Aorta (tissue), 5 donors: Measurements from ENCODE around the gene ACVR2A. TPM values are rescaled to one million over a fixed set of nuclear protein-coding genes. Genes with fewer than 3 reads are reported as not detected.

Experiments used
- ATAC-seq: fragments of 200-7000 bp; cut with Tn5 transposase; one replicate; pipeline ENCODE4 v1.9.1; 2022; ENCODE audit warnings: moderate library complexity; ENCODE audit not compliant: low FRiP score
- DNase-seq, 2 donors: peaks; one replicate each; pipeline ENCODE4 v3.0.0-alpha.2; 2020
- H3K27ac ChIP-seq, 2 donors: one replicate each; pipeline ENCODE4 v1.5.1; 2013; ENCODE audit warnings: low read length in 2 of 2, mild to moderate bottlenecking in 2 of 2, moderate library complexity in 2 of 2, control low read depth in 1 of 2, inconsistent platforms in 1 of 2, low read depth in 1 of 2
- H3K27me3 ChIP-seq, 2 donors: one replicate each; pipeline ENCODE4 v1.6.1; 2013; ENCODE audit warnings: control low read depth in 1 of 2, low read length in 1 of 2, mild to moderate bottlenecking in 1 of 2, moderate library complexity in 1 of 2; ENCODE audit not compliant: insufficient read depth in 2 of 2, control insufficient read depth in 1 of 2
- H3K36me3 ChIP-seq, 2 donors: one replicate each; pipeline ENCODE4 v1.6.1; 2013; ENCODE audit warnings: control low read depth in 1 of 2, low read length in 1 of 2, mild to moderate bottlenecking in 1 of 2; ENCODE audit not compliant: insufficient read depth in 2 of 2, control insufficient read depth in 1 of 2
- H3K4me1 ChIP-seq, 2 donors: one replicate each; pipeline ENCODE4 v1.6.1; 2013; ENCODE audit warnings: low read length in 2 of 2, control low read depth in 1 of 2, mild to moderate bottlenecking in 1 of 2, moderate library complexity in 1 of 2; ENCODE audit not compliant: insufficient read depth in 2 of 2, control insufficient read depth in 1 of 2
- H3K4me3 ChIP-seq, 2 donors: one replicate each; pipeline ENCODE4 v1.5.1; 2013; ENCODE audit warnings: low read length in 2 of 2, control low read depth in 1 of 2, mild to moderate bottlenecking in 1 of 2
- H3K9me3 ChIP-seq: one replicate; pipeline ENCODE4 v1.6.1; 2013; ENCODE audit warnings: mild to moderate bottlenecking, low read length; ENCODE audit not compliant: control insufficient read depth
- WGBS, 2 donors: extraction: QIAGEN DNeasy Blood & Tissue Kit; methylation state at CpG; one replicate each; pipeline ENCODE4 v1.1.7; 2013; 5-methylcytosine and 5-hydroxymethylcytosine counted together
- intact Hi-C, 2 donors: fragments of 100-400 bp; cut with DNase I; formaldehyde crosslinking; loops; one replicate each; pipeline versions ENCODE4 v1.14.2 to v1.15.0; 2022
- polyA plus RNA-seq, 2 donors: library from polyadenylated mRNA; stranded (reverse); fragments of 200-250 nt; gene quantifications; one replicate each; pipeline ENCODE4 v1.2.3, GENCODE V29; 2013
- total RNA-seq, 2 donors: library from RNA; stranded (reverse); fragmentation: NEBNext Ultra II Directional; extraction: Animal tissue kit (Norgen Biotek cat#: 25700); gene quantifications; one replicate each; pipeline ENCODE4 v1.2.1, GENCODE V29; 2021
- donor health status: healthy with polysubstance abuse.
- donor health status: Bipolar disorder and iron deficiency.
- donor health status: DM: no; HTN: no; CAD: no.
- donor health status: DM: no; HTN: no; CAD: no.
- donor health status: DM: yes; HTN: yes; CAD: no.

The ACVR2A gene
- total and polyA plus RNA-seq, 4 donors = 1.6 to 26.2 (median 8.4) TPM

DNA sequence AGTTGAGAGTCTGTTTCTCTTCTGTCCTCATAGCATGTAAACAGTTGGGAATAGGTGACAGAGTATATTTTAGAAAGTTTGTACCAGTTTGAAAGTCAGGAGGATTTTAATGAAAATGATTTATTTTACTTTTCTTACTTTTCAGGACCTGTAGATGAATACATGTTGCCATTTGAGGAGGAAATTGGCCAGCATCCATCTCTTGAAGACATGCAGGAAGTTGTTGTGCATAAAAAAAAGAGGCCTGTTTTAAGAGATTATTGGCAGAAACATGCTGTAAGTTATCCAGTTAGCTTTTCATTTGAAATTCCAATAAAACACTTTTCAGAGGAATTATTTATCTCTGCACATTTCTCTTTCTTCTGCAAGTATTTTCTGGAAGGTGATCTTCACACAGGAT lies 81.1 kb downstream of the ACVR2A start:
- intact Hi-C loops = no loop called here
- Histone ChIP-seq H3K27ac (no peak overlapping the region), H3K4me1 (no peaks in the 10 kb centered on the region), H3K9me3 (no peaks in the 10 kb centered on the region), H3K27me3 (no peaks in the 10 kb centered on the region), H3K36me3 (peaks cover 0 to 5% of the 10 kb centered on the region in 2 donors), H3K4me3 (no peak overlapping the region)
- ATAC-seq (no peak), DNase-seq (no peak)

DNA sequence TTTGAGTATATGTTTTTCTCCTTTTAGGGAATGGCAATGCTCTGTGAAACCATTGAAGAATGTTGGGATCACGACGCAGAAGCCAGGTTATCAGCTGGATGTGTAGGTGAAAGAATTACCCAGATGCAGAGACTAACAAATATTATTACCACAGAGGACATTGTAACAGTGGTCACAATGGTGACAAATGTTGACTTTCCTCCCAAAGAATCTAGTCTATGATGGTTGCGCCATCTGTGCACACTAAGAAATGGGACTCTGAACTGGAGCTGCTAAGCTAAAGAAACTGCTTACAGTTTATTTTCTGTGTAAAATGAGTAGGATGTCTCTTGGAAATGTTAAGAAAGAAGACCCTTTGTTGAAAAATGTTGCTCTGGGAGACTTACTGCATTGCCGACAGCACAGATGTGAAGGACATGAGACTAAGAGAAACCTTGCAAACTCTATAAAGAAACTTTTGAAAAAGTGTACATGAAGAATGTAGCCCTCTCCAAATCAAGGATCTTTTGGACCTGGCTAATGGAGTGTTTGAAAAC lies 82.3 kb downstream of the ACVR2A start:
- H3K4me1 ChIP-seq = no peaks in the 10 kb centered on the region
- DNase-seq = no peak
- intact Hi-C loops = no loop called here
- H3K4me3 ChIP-seq = no peak overlapping the region
- no peaks in the 10 kb centered on the region for H3K9me3 ChIP-seq
- peaks cover 0 to 2% of the 10 kb centered on the region in 2 donors for H3K36me3 ChIP-seq
- ATAC-seq = no peak
- no peak overlapping the region for H3K27ac ChIP-seq
- 97 to 98% methylated on average over 4 of the region's 4 CpGs for WGBS, 2 donors
- H3K27me3 ChIP-seq = no peaks in the 10 kb centered on the region

DNA sequence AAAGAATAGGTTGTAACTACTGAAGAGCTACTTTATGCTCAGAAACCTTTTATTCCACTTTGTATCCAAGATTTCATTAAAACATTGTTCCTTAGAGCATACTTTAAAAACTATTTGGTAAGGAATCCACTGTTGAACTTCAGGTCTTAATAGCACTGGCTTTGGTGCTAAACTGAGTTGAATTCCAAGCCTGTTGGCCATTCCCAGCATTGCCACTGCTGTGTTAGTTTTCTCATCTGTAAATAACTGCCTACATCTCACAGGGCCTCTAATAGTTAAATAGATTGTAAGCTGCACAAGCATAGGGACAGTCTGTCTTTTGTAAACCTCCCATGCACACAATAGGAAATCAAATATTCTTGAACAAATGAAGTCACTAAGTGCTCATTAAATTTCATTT lies 89.1 kb downstream of the ACVR2A start:
- no peaks in the 10 kb centered on the region for H3K27me3 ChIP-seq
- intact Hi-C loops = loop anchor here in 1 of 2 donors (10.0 kb wide), 1 partner anchor 571 kb away; no protein-coding TSS in a partner anchor
- DNase-seq (no peak), ATAC-seq (no peak)
- H3K9me3 ChIP-seq = no peaks in the 10 kb centered on the region
- H3K4me1 ChIP-seq = no peaks in the 10 kb centered on the region
- no peak overlapping the region for H3K27ac ChIP-seq
- H3K4me3 ChIP-seq = no peak overlapping the region
- peaks cover 2 to 5% of the 10 kb centered on the region in 2 donors for H3K36me3 ChIP-seq

DNA sequence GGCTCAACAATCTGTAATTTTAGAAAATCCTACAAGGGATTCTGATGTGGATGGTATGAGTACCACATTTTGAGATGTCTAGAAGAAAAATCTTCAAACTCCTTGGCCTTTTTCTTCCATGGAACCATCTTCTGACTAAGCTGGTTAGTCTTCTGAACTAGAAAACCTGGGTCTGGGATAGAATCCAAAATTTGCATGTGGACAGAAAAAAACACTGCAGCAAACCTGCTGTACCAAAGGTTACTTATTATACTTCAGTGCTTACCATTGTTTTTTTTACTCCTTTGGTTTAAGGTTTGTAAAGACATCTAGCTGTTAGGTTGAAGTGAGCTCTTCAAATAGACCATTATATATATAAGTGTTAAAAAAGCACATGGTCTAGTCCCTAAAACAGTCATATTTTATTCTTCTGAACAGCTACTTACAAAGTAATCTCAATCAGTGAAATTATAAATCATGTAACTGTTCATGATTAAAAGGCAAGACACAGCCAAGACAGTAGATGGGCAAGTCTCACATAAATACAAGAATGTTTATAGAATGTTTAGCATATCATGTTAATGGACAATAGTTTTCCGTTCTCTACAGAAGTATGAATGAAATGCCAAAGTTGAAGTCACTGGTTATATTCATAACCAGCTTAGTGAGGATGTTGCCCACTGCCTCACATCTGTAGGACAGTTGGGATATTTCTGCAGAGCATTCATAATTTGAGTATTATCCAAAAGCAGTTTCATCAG lies 90.2 kb downstream of the ACVR2A start:
- no peak overlapping the region for H3K27ac ChIP-seq
- H3K27me3 ChIP-seq = no peaks in the 10 kb centered on the region
- ATAC-seq = no peak
- no peaks in the 10 kb centered on the region for H3K4me1 ChIP-seq
- H3K36me3 ChIP-seq = peaks cover 2 to 5% of the 10 kb centered on the region in 2 donors
- 45 to 49% methylated on average over 1 of the region's 1 CpG for WGBS, 2 donors
- DNase-seq = no peak
- intact Hi-C loops = loop anchor here (5.0 to 10.0 kb wide), 2 partner anchors 570 to 1057 kb away; no protein-coding TSS in a partner anchor
- no peaks in the 10 kb centered on the region for H3K9me3 ChIP-seq
- H3K4me3 ChIP-seq = no peak overlapping the region

DNA sequence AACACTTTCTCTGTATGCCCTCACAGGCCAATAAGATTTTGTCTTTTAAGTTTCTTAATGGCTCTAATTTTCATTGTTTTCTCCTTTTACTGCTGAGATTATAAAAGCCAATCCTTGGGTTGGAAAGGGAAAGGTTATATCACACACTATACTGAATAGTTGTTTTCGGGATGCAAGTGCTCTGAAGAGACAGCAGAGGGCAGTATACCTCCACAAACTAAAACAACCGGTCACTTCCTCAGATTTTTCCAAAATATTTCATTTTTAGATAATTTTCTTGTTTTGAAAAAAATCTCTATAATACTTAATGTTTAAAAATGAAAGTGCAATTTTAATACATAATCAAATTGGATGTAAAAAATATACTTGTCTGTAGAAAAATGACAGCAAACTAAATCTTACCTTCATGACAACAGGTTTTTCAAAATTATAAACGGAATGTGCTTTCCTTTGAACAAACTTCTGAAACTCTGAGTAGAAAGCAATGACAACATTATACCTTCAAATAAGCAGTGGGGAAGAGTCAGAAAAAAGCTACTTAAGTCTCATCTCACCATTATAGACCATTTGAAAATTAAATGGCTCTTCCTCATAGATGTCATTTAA lies 93.0 kb downstream of the ACVR2A start:
- Histone ChIP-seq H3K4me1 (no peaks in the 10 kb centered on the region), H3K4me3 (no peak overlapping the region), H3K27ac (no peak overlapping the region), H3K27me3 (no peaks in the 10 kb centered on the region), H3K9me3 (no peaks in the 10 kb centered on the region), H3K36me3 (peaks cover under 1 to 3% of the 10 kb centered on the region in 2 donors)
- DNase-seq (no peak), ATAC-seq (no peak)
- 33 to 34% methylated on average over 3 of the region's 3 CpGs for WGBS, 2 donors
- intact Hi-C loops = loop anchor here (1.0 to 10.0 kb wide), 3 partner anchors 567 to 1054 kb away; no protein-coding TSS in a partner anchor

DNA sequence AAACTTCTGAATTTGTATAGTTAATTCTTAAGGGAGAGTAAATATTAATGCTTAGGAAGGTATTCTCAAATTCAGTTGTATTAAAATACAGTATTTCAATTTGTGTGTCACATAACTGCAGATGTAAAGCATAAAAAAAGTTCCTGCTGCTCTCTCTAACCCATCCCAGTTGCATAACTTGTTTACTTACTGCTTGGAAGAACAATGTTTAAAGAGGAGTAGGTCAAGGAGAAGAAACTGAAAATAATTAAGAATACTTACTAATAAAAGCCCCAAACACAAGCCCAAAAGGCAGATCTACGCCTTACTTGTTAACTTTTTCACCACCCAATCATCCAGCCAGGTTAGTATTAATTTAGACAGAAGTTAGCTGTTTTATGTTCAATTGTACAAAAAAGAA lies 94.5 kb downstream of the ACVR2A start:
- Histone ChIP-seq H3K27me3 (no peaks in the 10 kb centered on the region), H3K27ac (no peak overlapping the region), H3K4me1 (no peaks in the 10 kb centered on the region), H3K9me3 (no peaks in the 10 kb centered on the region), H3K36me3 (peaks cover 0 to 3% of the 10 kb centered on the region in 2 donors), H3K4me3 (no peak overlapping the region)
- 94 to 95% methylated on average over 1 of the region's 1 CpG for WGBS, 2 donors
- DNase-seq (no peak), ATAC-seq (no peak)
- intact Hi-C loops = loop anchor here (5.0 to 10.0 kb wide), 2 partner anchors 565 to 1053 kb away; no protein-coding TSS in a partner anchor

DNA sequence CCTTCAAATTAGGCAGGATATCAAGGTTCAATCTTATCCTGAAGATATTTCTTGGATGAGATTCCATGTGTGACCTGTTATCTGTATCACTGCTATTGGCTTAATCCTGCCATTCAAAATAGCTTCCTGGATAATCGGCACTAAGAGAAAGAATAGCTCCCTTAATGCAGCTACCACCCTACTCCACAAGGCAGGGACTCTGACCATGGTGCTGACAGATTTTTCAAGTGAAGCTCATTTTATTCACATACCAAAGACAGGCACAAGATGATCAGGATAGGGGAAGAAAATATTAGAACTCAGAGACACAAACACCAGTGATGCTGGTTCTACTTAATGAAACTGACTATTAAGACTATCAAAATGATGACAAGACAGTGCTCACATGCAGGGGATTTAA lies 100.8 kb downstream of the ACVR2A start:
- intact Hi-C loops = no loop called here
- no peak overlapping the region for H3K27ac ChIP-seq
- DNase-seq (no peak), ATAC-seq (no peak)
- 19 to 23% methylated on average over 1 of the region's 1 CpG for WGBS, 2 donors
- no peak overlapping the region for H3K4me3 ChIP-seq
- no peaks in the 10 kb centered on the region for H3K9me3 ChIP-seq
- H3K4me1 ChIP-seq = no peaks in the 10 kb centered on the region
- no peaks in the 10 kb centered on the region for H3K27me3 ChIP-seq
- H3K36me3 ChIP-seq = no peaks in the 10 kb centered on the region

DNA sequence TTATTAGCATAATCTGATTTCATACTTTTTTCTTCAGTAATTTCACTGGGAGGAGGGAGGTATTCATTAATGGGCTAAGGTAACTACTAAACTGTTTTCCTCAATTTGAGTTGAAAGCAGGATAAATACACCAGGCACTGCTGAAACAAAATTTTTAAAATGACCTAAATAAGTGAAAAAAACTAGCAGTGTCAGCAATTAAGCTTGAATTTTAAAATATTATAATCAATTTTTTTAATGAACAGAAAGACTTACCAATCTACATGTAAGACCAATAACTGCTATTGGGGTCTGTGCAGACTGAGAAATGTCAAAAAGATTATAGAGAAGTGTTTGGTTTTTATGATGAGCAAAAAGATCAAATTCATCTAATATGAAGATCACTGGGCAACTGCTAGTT lies 107.3 kb downstream of the ACVR2A start:
- H3K9me3 ChIP-seq = no peaks in the 10 kb centered on the region
- H3K36me3 ChIP-seq = peaks cover 2 to 4% of the 10 kb centered on the region in 2 donors
- DNase-seq (no peak), ATAC-seq (no peak)
- intact Hi-C loops = no loop called here
- no peak overlapping the region for H3K27ac ChIP-seq
- H3K4me1 ChIP-seq = no peaks in the 10 kb centered on the region
- H3K27me3 ChIP-seq = no peaks in the 10 kb centered on the region
- H3K4me3 ChIP-seq = no peak overlapping the region

DNA sequence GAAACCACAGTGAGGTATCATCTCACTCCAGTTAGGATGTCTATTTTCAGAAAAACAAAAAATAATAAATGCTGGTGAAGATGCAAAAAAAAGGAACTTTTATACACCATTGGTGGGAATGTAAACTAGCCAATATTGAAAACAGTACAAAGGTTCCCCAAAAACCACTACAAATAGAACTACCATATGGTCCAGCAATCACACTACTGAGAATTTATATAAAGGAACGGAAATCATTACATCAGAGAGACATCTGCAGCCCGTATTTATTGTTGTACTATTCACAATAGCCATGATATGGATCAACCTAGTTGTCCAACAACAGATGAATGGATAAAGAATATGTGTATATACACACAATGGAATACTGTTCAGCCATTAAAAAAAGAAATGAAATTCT lies 123.7 kb downstream of the ACVR2A start:
- DNase-seq (no peak), ATAC-seq (no peak)
- 98% methylated on average over 2 of the region's 2 CpGs for WGBS, 2 donors
- H3K27me3 ChIP-seq = no peaks in the 10 kb centered on the region
- no peak overlapping the region for H3K4me3 ChIP-seq
- intact Hi-C loops = no loop called here
- H3K27ac ChIP-seq = no peak overlapping the region
- no peaks in the 10 kb centered on the region for H3K9me3 ChIP-seq
- H3K4me1 ChIP-seq = no peaks in the 10 kb centered on the region
- no peaks in the 10 kb centered on the region for H3K36me3 ChIP-seq
